Keratinocyte (primary cell): Measurements from ENCODE around the gene SAMD4A. TPM values are rescaled to one million over a fixed set of nuclear protein-coding genes. Genes with fewer than 3 reads are reported as not detected.

Experiments used
- DNase-seq: peaks from one replicate; pipeline ENCODE4 v3.0.0-alpha.2; 2011; ENCODE audit warnings: low read depth, missing footprints, low spot score
- FAIRE-seq: peaks from 2 replicates; lab custom pipeline; 2011; peaks lifted over from hg19 to GRCh38; lab: Jason Lieb, UNC
- H2AFZ ChIP-seq: 2 replicates; pipeline ENCODE4 v1.6.0; 2012; ENCODE audit warnings: low read length, control low read depth, inconsistent platforms; ENCODE audit not compliant: control insufficient read depth
- H3K27ac ChIP-seq: 2 replicates; pipeline ENCODE4 v1.5.1; 2011; ENCODE audit warnings: low read length; ENCODE audit not compliant: control insufficient read depth, insufficient read depth
- H3K27me3 ChIP-seq: 3 replicates; pipeline ENCODE4 v1.6.0; 2011; ENCODE audit warnings: low read length; ENCODE audit not compliant: control insufficient read depth, insufficient read depth; ENCODE audit errors: extremely low read depth
- H3K36me3 ChIP-seq, 2 experiments: 2 replicates in 1 of 2; 3 replicates in 1 of 2; pipeline ENCODE4 v1.5.1; 2011; ENCODE audit warnings: low read length in 2 of 2, mild to moderate bottlenecking in 1 of 2; ENCODE audit not compliant: control insufficient read depth in 2 of 2, insufficient read depth in 2 of 2; ENCODE audit errors: extremely low read depth in 1 of 2
- H3K4me1 ChIP-seq: 3 replicates; pipeline ENCODE4 v1.5.1; 2011; ENCODE audit warnings: low read length; ENCODE audit not compliant: control insufficient read depth, insufficient read depth; ENCODE audit errors: extremely low read depth
- H3K4me2 ChIP-seq: 3 replicates; pipeline ENCODE4 v1.6.0; 2011; ENCODE audit warnings: low read depth, low read length; ENCODE audit not compliant: control insufficient read depth, insufficient read depth; ENCODE audit errors: extremely low read depth
- H3K4me3 ChIP-seq, 3 experiments: fragments of 200-600 bp in 1 of 3; sonication (generic) in 1 of 3; 2 replicates in 2 of 3; 3 replicates in 1 of 3; pipeline ENCODE4 v1.5.1; 2011 to 2016; ENCODE audit warnings: low read length in 3 of 3, mild to moderate bottlenecking in 3 of 3, control low read depth in 2 of 3, inconsistent platforms in 1 of 3, low read depth in 1 of 3, mixed read lengths in 1 of 3, mixed run types in 1 of 3, moderate library complexity in 1 of 3; ENCODE audit not compliant: control insufficient read depth in 2 of 3, insufficient read depth in 2 of 3; ENCODE audit errors: extremely low read depth in 1 of 3
- H3K79me2 ChIP-seq: 2 replicates; pipeline ENCODE4 v1.6.0; 2012; ENCODE audit warnings: low read length; ENCODE audit not compliant: control insufficient read depth, insufficient read depth
- H3K9ac ChIP-seq: 3 replicates; pipeline ENCODE4 v1.6.0; 2011; ENCODE audit warnings: low read length; ENCODE audit not compliant: control insufficient read depth, insufficient read depth; ENCODE audit errors: extremely low read depth
- H3K9me1 ChIP-seq: 3 replicates; pipeline ENCODE4 v1.6.0; 2011; ENCODE audit warnings: low read length; ENCODE audit not compliant: control insufficient read depth, insufficient read depth; ENCODE audit errors: extremely low read depth
- H3K9me3 ChIP-seq: 2 replicates; pipeline ENCODE4 v1.5.1; 2012; ENCODE audit warnings: low read depth, low read length; ENCODE audit not compliant: control insufficient read depth
- H4K20me1 ChIP-seq: 3 replicates; pipeline ENCODE4 v1.6.0; 2011; ENCODE audit warnings: low read length; ENCODE audit not compliant: control insufficient read depth, insufficient read depth; ENCODE audit errors: extremely low read depth
- CTCF ChIP-seq, 3 experiments: IDR thresholded peaks in 1 of 3; conservative IDR thresholded peaks in 1 of 3; optimal IDR thresholded peaks in 1 of 3; 2 replicates in 2 of 3; 3 replicates in 1 of 3; pipeline versions ENCODE3 to v1.5.1; 2011; ENCODE audit warnings: low read length in 3 of 3, mild to moderate bottlenecking in 3 of 3, moderate library complexity in 2 of 3, control low read depth in 1 of 3, inconsistent platforms in 1 of 3; ENCODE audit not compliant: insufficient read depth in 2 of 3; ENCODE audit errors: extremely low read depth in 1 of 3
- EZH2 ChIP-seq: IDR thresholded peaks from one replicate; pipeline ENCODE4 v1.6.1; 2012; ENCODE audit warnings: inconsistent platforms, mild to moderate bottlenecking, low read length, moderate library complexity
- dilution Hi-C: fragments of 300-500 bp; cut with MboI; formaldehyde crosslinking; loops from one replicate; pipeline ENCODE4 v1.7.0; 2020; ENCODE audit warnings: low sequenced_read_pairs; ENCODE audit not compliant: extremely low pct_ligation_motif_present
- polyA plus RNA-seq, 5 experiments: library from polyadenylated mRNA; depleted of rRNA in 3 of 5; stranded (reverse) in 3 of 5; stranded (forward) in 1 of 5; unstranded in 1 of 5; fragments of >200 nt; gene quantifications; 1 replicate in 1 of 5; 2 replicates in 3 of 5; 3 replicates in 1 of 5; pipeline versions ENCODE4 v1.2.1 to v1.2.3, GENCODE V29; 2011 to 2012; ENCODE audit warnings: missing spikeins in 2 of 5, low read depth in 1 of 5, low replicate concordance in 1 of 5

The SAMD4A gene
- polyA plus RNA-seq, 1 donor (not counting 4 experiments of a cell fraction or from before 2014, with no cell fraction given), result 16.2 TPM

- Histone ChIP-seq H3K4me2 (no peak overlapping the region), H3K27me3 (no peaks in the 10 kb centered on the region), H3K27ac (no peak overlapping the region), H3K9me3 (no peaks in the 10 kb centered on the region), H3K36me3 (peaks cover 4 to 13% of the 10 kb centered on the region in 2 experiments), H3K4me1 (peaks cover 9% of the 10 kb centered on the region), H3K9ac (no peak overlapping the region), H4K20me1 (no peaks in the 10 kb centered on the region), H3K79me2 (peaks cover 10% of the 10 kb centered on the region), H3K9me1 (no peaks in the 10 kb centered on the region), H2AFZ (no peak overlapping the region), H3K4me3 (no peak overlapping the region)
- no peak for DNase-seq
- no peak for TF ChIP-seq CTCF (optimal IDR thresholded peaks at IDR 0.05 in 1 of 3, IDR thresholded peaks at IDR 0.05 in 1 of 3, conservative IDR thresholded peaks at IDR 0.05 in 1 of 3; ENCODE audit: extremely low read depth in 1 of 3, insufficient read depth in 2 of 3, low read length in 3 of 3)
- no peak for TF ChIP-seq EZH2
- no peak for FAIRE-seq
- dilution Hi-C loops, result no loop called here
Observed at GRCh38 chr14:54702492-54702891, 135.6 kb downstream of the SAMD4A start.

GRCh38 chr14:54703082-54703481, 136.2 kb downstream of the SAMD4A start:
- no peaks in the 10 kb centered on the region for H4K20me1 ChIP-seq
- no peak overlapping the region for H3K27ac ChIP-seq
- H3K36me3 ChIP-seq, result peaks cover 4 to 13% of the 10 kb centered on the region in 2 experiments
- H3K4me3 ChIP-seq, result no peak overlapping the region
- FAIRE-seq, result no peak
- H3K9ac ChIP-seq, result no peak overlapping the region
- H2AFZ ChIP-seq, result no peak overlapping the region
- peaks cover 3% of the 10 kb centered on the region for H3K4me1 ChIP-seq
- dilution Hi-C loops, result no loop called here
- H3K79me2 ChIP-seq, result peaks cover 10% of the 10 kb centered on the region
- no peaks in the 10 kb centered on the region for H3K9me1 ChIP-seq
- TF ChIP-seq CTCF (optimal IDR thresholded peaks at IDR 0.05 in 1 of 3, IDR thresholded peaks at IDR 0.05 in 1 of 3, conservative IDR thresholded peaks at IDR 0.05 in 1 of 3; ENCODE audit: extremely low read depth in 1 of 3, insufficient read depth in 2 of 3, low read length in 3 of 3) (no peak), EZH2 (no peak)
- no peak overlapping the region for H3K4me2 ChIP-seq
- H3K27me3 ChIP-seq, result no peaks in the 10 kb centered on the region
- no peak for DNase-seq
- H3K9me3 ChIP-seq, result no peaks in the 10 kb centered on the region
